HG03097 (cell line): ENCODE results near the gene PNPLA5.
"Not testable (repeated sequence)": the region's sequence is repeated elsewhere in the genome, so short reads cannot be mapped to it uniquely, and the experiment has no call there.

Experiments used
- ATAC-seq: cut with Tn5 transposase; IDR thresholded peaks from one replicate; pipeline ENCODE4 v1.9.1; 2021; ENCODE audit not compliant: unreplicated experiment, low FRiP score

The PNPLA5 gene

DNA sequence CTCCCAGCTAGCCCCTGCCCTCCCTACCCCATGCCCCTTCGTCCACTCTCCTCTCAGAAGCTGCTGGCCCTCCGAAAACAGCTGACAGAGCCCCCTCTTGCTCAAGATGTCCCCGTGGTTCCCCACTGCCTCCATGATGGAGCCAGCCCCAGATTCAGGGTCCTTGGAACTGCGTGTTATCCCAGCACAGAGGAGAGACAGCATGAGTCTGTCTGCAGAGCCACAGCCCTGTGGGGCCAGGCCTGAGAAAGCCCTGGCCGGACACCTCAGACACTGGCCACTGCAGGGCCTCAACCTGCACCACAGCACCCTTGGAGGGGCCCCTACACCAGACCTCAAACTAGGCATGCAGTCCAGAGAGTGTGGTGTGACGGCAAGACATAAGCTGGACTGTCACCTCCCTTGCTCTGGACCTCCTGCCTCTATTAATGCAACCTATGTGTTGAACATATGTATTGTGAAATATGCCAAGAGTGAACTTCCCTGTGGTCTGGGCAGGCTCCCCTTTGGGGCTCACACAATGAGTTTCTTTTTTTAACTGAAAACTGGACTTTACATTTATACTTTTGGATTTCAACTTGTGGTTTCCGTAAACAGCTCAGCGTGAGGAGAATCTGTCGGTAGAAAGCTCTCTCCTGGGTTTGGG lies 9.6 kb downstream of the PNPLA5 start:
- ATAC-seq, result no peak

DNA sequence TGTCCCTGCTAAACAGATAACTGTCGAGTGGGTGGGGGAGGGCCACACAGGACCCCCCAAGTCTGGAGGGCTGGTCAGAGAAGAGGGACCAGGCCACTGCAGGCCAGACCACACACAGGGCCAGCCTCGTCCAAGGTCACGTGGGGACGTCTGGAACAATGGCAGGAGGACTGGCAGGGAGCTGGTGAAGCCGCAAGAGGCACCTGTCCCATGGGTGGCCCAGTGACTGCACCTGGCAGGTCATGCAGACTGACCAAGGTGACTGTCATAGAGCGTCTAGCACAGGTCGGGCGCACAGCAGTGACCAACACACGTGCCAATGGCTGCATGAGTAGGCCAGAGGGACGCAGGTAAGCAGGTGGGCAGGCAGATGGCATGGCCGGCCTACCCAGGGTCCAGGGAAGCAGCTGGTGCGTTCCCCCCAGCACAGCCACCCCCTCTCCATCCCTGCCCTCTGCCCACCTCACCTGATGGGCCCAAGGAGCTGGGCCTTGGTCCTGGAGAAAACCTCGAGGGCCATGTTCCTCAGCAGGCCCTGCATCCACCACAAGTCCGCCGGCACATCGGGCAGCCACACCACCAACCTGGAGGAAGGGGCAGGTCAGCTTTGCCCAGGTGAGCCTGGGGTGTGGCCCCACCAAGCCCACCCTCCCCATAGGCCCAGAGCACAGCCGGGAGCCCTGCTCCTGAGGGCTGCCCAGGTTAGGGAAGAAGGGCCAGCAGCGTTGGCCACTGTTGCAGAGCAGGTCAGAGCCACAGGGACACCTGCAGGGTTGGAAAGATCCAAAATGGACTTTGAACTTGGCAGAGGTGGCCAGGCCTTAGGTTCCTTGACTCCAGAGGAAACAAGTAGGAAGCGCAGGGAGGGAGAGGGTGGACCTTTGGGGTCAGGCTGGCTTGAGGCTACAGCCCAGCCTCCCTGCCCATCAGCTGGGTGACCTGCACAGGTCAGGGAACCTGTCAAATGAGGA lies 10.4 kb downstream of the PNPLA5 start:
- no peak for ATAC-seq

DNA sequence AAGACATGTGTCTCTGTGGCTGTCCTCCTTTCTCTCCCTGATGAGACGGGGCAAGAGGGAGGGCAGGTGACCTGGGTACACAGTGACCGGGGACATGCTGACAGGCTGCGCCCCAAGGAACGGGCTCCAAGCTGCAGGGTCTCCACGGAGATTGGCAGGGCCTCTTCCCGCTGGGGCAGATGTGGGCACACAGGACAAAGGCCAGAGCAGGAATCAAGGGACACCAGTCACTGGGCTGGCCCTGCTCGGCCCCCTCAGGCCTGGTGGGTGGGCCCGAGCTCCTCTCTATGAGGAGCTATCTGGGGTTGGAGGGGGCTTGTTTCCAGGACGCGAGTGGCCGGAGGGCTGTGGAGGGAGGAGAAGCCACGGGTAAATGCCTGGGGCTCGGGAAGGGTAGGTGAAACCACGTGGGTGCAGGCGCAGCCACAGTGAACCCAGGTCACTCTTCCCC lies 11.2 kb downstream of the PNPLA5 start:
- ATAC-seq, result no peak

DNA sequence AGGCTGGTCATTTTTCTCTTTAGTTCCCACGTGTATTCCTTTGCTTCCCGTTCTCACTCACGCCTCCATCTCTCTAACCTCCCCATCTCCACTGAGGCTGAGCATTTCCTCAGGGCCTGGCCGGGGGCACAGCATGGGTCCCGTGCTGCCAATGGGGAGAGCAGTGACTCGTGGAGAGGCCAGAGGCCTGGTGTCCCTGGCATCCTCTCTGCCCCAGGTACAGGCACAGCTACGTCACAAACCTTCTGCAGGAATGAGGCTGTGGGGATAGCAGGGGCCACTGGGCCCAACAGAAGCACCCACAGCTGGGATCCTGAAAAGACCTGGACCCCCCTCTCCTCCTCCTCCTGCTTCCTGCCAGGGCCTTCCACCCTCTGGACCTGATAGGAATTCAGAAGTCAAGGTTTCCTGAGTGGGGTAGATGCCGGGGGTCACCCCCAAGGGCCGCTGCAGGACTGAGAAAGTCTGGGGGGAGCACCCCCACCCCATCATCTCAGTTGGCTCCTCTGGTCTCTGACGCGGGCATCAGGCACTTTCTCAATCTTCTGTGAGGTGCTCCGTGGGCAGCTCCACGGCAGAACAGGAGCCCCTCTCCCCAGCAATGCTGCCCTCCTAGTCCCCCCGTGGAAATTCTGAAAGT lies 11.8 kb downstream of the PNPLA5 start:
- ATAC-seq, result no peak

DNA sequence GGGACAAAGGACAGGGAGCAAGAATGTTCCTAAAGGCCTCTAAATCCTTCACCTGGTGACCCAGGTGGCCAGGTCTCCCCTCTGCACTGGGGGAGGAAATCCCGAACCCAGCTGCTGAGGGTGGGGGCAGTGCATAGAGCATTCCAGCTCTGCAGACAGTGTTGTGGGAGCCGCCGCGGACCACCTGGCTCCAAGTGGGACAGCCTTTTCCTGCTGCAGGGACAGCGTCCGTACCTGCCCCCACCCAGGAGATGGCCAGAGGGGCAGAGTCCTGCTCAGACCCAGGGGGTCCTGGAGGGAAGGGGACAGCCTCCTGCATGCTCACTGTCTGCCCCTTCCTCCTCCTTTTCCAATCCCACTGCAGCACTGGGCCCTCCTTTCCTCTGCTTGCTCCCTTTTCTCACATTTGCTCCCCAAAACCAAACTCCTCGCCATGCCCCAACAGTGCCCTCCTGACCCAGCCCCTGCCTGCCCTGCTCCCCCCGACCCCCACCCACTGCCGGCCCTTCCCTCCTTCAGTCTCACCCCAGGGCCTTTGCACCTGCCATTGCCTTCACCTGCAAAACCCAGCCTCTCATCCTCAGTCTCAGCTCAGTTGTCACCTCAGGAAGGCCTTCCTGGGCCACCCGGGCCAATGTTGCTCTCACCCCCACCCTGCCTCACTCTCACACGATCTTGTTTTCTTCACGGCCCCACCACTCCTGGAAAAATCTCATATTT lies 12.8 kb downstream of the PNPLA5 start:
- no peak for ATAC-seq

DNA sequence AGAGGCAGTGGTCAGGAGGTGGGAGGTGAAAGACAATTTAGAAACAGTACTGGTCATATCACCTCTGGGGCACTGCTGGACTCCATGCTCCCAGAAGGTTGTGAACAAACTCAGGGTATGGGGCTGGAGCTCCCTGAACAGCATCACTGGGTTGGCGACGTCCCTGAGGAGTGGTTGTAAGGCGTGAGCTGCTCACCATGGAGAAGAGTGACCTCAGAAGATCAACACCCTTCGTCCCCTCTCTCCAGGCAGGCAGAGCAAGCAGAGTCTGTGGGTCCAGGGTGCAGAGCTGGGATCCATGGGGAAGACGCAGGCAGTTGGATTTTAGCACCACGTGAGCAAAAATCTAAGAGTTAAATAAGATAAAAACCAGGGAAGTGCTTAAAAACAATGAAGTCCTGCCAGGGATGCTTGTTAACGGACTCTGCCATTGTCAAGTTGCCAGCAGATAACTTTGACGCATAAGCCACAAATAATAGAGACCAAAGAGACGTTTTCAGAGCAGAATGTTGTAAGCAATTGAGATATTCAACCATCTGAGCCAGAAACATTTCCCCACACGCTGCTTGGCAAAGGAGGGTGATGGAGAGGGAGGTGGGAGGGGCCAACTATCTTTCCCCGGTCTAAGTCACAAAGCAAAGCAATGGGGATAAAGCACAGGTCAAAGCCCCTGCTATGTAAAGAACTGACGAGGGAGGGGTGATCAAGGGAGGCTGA lies 13.6 kb downstream of the PNPLA5 start:
- ATAC-seq, result no peak

DNA sequence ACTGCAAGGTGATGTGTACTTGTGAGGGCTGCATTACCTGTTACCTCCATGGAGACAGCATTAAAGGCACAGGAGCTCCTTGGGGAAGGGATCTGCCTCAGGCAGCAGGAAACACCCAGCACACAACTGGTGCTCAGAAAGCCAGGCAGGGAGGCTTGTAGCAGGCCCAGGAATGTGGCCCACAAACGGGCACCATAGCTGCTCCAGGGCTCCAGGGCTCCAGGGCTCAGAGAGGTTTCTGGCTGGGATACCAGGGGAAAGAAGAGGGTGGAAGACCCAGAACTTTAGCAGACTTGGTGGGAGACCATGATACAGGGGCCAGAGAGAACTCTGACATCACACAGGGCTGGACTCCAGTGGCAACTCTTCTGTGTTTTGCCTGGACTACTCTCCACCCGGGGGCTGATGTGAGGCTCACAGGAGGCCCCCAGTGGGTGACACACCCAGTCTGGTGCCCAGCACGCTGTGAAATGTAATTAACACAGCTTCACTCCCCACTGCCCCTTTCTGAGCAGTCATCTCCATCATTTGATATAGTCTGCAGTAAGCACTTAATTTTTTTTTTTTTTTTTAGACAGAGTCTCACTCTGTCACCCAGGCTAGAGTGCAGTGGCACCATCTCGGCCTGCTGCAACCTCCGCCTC lies 14.8 kb downstream of the PNPLA5 start:
- no peak for ATAC-seq

DNA sequence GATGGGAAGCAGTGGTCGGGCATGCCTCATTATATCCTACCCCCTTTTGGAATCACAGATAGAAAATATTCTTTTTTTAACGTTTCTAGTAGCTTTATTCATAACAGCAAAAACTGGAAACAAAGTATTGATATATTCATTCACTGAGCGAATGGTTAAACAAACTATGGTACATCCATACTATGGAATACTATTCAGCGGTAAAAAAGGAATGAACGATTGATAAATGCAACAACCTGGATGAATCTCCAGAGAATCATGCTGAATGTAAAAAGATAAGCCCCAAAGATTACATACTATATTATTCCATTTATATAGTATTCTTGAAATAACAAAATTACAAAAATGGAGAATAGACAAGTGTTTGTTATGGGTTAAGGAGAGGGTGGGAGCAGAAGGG lies 22.0 kb downstream of the PNPLA5 start:
- ATAC-seq, result no peak

DNA sequence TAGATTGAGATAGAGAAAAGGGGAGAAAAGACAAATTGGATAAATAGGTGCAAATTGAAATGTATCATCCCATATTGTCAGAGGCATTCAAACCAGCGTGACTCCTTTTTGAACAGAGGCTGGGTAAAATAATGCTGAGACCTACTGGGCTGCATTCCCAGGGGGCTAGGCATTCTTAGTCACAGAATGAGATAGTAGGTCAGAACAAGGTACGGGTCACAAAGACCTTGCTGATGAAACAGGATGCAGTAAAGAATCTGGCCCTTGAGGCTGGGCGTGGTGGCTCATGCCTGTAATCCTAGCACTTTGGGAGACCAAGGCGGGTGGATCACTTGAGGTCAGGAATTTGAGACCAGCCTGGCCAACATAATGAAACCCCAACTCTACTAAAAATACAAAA lies 22.8 kb downstream of the PNPLA5 start:
- not testable (repeated sequence) for ATAC-seq

DNA sequence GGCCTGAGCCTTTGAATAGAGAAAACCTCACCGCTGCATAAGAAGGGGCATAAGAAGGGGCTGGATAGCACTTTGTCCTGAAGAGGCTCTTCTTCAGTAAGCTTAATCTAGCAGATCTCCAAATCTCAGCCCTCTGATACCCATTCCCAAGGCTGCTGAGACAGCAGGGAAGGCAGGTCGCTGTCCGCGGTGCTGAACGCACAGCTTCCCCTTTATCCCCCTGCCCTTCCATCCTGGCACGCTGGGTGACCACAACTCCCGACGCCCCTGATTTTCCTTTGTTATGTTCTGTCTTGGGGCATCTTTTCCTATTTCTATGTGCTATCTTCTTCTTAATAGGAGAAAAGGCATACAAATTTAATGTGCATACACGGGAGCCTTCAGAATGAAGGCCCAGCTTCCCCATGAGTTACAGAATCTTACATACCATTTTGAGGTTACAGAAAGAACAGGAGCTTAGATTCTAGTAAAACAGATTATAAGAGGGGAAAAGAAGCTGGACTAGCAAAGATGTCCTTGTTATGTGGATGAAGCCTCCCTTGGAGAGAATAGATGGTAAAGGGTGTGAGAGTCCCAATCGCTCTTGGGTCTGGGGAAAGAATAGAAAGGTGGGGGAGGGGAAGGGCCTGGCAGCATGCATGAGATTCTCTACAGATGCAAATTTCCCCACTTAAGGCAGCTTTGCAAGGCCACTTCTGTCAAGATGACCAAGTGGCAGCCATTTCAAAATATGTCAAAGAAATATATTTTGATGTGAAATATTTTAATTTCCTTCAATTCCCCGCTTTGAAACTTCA lies 23.8 kb downstream of the PNPLA5 start:
- no peak for ATAC-seq

DNA sequence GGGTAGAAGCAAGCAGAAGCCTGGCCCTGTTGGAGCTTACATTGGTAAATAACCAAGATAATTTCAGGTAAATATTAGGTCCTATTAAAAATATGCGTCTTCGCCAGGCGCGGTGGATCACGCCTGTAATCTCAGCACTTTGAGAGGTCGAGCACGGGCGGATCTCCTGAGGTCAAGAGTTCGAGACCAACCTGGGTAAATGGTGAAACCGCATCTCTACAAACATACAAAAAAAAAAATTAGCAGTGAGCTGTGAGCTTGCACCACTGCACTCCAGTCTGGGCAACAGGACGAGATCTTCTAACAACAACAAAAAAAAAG lies 29.0 kb downstream of the PNPLA5 start:
- ATAC-seq, result no peak

DNA sequence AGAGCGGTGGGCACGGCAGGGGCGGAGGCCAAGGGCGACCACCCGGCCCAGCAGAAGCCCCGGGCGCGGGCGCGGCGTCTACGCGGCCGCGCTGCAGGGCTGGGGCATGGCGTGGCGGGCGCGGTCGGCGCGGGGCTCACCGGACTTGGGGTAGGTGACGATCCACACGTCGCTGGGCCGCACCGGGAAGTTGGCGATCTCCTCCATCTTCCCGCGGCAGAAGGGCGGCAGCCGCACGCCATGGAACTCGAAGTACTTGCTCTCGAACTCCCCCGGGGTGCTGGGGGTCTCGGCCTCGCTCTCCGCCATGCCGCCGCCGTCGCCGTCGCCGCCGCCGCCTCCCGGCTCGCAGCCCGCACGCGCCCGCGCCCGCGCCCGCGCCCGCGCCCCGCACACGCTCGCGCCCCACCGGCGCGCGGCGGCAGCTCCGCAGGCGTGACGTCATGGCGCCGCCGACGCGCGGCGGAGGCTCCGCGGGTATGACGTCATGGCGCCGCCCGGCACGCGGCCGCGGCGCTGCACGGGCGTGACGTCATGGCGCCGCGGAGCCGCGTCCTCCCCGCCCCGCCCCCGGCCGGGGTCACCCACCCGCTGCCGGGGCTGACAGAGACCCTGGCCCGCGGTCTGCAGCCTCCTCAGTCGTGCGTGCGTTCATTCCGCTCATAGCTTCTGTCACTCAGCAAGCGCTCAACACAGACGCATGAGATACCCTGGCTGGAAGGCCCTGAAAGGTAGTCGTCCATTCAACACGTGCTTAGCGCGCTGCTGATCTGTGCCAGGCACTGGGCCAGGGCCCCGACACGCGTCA lies 29.5 kb downstream of the PNPLA5 start, which contains the start of gene SULT4A1:
Gene SULT4A1, minus strand, starts transcription at position 440 of the 808 bp plus-strand sequence. Its CDS starts 131 bp downstream, at position 309.
- ATAC-seq, result no peak

DNA sequence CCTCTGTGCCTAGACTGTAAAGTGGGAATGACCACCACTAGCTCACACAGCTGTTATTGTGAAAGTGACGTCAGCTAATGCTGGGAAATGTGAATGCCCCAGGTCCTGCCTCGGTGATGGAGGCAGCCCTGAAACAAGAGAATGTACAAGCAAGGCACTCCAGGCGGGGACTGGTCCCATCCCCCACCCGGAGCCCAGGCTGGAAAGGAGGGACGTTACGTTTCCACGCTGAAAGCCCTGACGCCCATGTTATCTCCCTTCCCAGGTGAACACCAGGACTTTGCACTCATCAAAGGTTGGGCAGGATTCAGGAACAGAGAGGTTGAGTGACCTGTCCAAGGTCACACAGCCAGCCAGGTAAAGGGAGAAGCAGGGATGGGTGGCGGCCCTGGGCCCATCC lies 30.3 kb downstream of the PNPLA5 start:
- ATAC-seq, result no peak

DNA sequence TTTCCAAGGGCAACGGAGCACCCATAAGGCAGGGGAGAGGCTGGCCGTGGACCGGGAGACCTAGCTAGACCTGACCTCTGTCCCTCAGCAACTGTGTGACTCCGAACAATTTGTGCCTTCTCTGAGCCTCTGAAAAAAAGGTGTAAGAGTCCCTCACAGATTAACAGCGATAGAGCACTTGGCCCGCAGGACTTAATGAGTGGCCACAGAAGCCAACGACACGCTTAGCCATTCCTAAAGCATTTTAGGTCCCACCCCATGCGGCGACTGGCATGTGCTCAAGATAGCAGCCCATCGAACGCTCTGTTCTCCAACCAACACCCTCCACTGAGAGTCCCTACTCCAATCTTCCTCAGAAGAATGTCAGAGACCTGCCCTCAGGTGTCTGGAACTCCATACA lies 31.0 kb downstream of the PNPLA5 start:
- no peak for ATAC-seq

DNA sequence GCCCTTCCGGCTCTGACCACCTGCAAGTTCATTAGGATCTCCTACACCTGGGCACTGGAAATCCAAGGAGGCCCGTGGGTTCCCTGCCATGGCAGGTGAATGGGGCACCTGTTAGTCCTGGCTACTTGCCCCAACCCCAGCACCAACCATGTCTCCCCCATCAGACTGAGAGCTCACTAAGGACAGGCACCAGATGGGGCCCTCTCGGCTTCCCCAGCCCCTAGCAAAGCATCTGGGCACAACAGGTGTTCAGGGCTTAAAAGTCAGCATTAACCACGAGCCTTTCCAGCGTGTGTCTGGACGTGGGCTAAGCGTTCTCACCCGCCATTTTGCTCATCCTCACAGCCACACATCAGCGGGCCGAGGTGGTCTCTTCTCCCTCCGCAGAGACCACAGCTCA lies 31.7 kb downstream of the PNPLA5 start:
- no peak for ATAC-seq

DNA sequence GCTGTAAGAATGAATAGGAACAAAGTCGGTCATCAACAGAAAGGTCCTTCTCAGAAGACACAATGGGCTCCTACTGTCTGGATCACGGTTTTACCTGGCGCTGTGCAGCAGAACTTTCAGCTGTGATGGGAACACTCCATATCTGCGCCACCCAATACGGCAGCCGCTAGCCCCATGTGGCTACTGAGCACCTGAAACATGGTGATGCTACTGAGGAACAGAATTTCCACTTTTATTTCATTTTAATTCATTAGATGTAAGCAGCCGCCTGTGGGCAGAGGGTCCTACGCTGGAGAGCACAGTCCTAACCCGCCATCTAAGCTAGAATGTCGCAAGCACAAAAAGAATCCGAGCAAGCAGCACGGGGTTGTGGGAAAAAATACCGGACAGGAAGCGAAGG lies 32.2 kb downstream of the PNPLA5 start:
- no peak for ATAC-seq

DNA sequence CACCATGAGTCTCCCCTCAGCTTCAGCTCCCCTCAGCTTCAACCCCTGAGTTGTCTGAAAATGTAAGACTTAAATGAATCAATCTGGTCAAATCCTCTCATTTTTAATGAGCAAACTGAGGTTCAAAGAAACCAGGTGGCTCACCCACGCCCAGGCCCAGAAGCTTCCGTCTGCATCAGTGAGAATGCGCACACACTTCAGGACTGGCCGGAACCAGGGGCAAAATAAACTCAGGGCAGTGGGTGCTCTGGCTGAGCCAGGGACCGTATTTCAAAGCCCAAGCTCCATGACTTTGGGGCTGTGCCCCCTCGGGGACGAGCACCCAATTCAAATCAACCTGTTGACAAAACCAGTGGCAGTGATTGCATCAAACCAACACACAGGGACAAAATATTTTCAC lies 32.6 kb downstream of the PNPLA5 start:
- ATAC-seq, result no peak
